Activated CD4-positive, alpha-beta T cell treated with anti-CD3 and anti-CD28 coated beads, Interleukin-2, amount 50 U/mL, for 1 hour (primary cell): ENCODE measurements around the gene PPDPF.
A peak's percentile ranks its signal among the peaks of the same experiment; 100 is the strongest.
"Not testable (repeated sequence)": the region's sequence is repeated elsewhere in the genome, so short reads cannot be mapped to it uniquely, and the experiment has no call there.

Source experiments
- DNase-seq: peaks from one replicate; pipeline ENCODE4 v3.0.0-alpha.2; 2020

The PPDPF gene, protein sequence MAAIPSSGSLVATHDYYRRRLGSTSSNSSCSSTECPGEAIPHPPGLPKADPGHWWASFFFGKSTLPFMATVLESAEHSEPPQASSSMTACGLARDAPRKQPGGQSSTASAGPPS

DNA sequence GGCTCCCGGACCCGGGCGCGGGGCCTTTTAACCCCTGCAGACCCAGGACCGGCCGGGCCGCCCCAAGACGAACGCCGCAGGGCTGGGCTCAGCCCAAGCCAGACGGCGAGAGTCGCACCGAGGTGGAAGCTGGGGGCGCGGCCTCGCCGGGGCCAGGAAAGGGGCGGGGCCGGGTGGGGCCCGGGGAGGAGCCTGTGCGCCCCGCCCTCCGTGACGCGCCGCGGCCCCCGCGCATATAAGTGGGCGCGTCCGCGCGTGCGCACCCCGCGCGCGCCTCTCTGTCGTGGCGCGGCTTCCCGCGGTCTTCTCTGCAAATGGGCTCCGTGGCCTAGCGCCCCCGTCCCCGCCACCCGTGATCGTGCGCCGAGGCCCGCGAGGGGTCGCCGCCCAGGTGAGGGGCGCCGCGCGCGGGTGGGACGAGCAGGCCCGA lies at the start of gene PPDPF:
PPDPF (plus strand) TSS at position 262 of the 430 bp plus-strand sequence. CDS start 544 bp downstream, outside the sequence.
- DNase-seq: peak; percentile 84

DNA sequence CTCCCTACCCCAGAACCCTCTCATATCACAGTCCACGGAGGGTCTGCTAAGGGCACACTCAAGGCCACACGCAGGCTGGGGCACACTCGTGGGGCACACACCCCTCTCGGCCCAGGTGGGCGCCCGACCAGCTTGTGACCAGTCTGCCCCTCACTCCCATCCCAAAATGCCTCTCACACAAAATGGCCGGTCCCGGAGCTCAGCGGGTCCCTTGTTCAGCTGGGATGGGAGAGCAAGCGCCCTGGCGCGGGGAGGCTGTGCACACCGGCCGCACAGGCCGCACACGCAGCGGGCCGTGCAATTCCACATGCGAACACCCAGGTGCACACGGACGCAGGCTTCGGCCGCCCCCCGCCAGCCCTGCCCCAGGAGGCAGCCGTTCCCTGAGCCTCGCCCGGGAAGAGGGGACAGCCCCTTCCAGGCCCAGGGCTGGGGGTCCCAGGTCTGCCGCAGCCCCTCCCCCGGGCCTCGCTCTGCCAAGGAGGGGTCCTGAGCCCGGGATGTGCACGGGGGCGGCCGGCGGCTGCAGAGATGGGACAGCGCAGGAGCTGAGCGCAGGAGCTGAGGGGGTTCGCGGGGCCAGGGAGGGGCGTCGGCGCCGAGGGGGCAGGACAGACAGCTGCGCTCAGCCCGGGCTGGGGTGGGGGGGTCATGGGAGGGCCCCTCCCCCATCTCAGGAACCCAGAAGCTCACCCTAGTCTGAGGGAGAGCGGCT lies 49.4 kb upstream of the PPDPF start:
- DNase-seq: no peak

DNA sequence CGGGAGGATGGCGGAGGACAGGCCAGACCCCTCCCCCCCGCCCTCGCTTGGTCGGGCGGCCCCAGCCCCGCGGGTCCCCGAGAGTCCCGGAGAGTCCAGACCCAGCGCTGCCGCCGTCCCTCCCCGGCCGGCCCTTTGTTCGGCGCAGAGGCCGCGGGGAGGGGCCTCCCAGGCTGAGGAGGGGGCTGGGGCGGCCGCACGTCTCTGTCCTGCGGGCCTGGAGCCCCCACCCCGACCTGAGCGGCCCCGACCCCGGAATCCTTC lies 48.9 kb upstream of the PPDPF start:
- no peak for DNase-seq

DNA sequence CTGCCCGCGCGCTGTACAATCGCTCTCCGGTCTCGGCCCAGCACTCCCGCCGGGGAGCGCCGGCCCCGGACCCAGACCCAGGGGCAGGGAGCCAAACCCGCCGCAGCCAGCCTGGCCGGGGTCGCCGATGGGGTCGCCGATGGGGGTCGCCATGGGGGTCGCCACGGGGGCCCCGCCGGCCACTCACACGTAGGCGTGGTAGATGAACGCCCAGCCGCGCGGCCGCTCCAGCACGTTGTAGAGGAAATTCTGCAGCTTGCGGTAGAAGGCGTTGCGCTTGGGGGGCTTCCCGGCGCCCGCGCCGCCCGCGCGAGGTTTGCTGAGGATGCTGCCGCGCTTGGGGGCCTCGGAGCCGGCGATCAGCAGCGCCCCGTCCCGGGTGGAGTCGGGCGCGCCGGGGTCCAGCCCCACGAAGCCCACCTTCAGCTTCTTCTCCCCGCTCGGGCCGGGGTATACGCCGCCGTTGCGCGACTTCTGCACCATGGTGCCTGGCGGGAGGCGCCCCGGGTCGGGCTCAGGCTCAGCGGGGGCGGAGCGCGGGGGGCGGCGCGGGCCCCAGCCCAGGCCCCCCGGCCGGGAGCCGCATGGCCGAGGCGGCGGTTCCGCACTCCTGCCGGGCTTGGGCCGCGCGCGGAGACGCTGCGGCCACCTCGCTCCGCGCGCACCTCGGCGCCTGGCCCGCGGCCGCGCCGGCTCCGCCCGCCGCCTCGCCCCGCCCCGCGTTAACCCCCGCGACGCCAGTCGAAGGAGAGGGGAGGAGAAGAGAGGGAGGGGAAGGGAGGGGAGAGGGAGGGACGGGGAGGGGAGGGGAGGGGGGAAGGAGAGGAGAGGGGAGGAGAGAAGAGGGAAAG lies 48.4 kb upstream of the PPDPF start, which contains the start of gene KCNQ2:
KCNQ2 (minus strand) TSS at position 675 of the 851 bp plus-strand sequence; CDS start at position 483, 192 bp downstream.
- no peak for DNase-seq

DNA sequence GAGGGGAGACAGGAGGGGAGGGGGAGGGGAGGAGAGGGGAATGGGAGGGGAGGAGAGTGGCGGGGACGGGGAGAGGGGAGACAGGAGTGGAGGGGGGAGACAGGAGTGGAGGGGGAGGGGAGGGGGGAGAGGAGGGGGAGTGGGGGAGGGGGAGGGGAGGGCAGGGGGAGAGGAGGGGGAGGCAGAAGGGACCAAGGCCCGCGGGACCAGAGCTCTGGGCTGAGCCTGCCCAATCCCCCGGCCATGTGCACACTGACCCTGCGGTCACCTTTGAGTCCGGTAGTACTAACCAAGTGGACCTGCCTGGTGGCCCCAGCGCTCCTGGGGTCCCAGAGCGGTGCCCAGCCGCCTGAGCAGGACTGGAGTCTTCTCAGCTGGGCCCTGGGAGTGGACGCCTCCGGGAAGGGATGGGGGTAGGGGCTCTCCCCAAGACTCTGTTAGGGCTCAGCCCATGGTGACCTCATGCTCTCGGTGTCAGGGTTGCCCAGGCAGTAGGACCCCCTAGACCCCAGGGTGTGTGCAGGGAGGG lies 47.6 kb upstream of the PPDPF start:
- DNase-seq: no peak

DNA sequence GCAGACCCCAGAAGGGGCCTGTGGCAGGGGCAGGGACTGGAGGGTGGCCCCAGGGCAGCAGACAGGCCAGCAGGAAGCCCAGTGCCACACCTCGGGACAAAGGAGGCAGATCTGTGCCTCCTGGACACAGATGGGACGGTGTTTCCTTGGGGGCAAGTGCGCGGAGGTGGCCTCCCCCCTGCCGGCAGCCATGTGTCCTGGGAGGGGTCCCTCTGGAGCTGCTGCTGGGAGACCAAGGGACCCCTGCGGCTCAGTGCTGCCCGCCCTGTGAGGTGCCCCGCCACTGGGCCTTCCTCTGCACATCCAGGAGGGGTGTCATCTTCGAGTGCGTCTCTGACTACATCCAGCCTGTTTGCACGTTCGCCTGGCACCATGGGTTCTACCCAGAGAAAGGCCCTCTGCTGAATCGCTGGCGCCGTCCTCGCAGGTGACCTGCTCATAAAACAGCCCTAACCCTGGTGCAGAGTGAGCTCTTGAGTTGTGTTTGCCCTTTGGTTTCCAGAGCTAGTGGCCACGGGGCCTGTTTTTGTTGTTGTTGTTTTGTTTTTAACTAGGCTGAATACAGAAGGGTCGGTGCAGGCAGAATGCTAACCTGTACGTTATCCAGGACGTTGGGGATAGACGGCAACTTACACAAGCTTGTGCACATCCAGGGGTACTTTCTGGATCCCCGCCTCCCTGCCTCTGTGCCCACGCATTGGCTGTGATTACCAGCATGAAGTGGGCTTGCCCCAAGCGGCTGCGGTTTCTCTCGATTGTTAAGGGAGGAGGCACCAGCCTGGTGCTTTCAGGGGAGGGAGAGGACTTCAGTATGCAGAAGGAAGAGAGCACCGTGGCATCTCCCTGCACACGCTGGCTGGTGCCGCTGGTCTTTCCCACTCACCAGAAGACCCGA lies 46.8 kb upstream of the PPDPF start:
- DNase-seq: no peak

DNA sequence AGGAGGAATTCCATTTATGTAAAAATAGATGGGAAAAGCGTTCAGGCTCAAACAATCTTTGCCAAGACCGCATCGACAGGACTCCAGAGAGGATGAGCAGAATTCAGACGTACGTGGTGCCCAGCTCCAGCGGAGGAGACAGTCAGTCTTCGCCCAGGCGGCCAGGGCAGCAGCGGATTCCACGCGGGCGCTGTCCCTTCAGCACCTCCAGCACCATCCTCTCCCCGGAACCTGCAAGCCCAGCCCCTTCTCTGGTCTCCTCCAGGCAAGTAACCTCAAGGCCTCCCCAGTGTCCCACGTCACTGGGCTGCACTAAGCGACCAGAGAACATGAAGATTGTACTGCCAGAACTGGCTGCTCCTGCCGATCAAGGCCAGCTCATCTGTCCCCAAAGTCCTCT lies 45.4 kb upstream of the PPDPF start:
- DNase-seq: no peak

DNA sequence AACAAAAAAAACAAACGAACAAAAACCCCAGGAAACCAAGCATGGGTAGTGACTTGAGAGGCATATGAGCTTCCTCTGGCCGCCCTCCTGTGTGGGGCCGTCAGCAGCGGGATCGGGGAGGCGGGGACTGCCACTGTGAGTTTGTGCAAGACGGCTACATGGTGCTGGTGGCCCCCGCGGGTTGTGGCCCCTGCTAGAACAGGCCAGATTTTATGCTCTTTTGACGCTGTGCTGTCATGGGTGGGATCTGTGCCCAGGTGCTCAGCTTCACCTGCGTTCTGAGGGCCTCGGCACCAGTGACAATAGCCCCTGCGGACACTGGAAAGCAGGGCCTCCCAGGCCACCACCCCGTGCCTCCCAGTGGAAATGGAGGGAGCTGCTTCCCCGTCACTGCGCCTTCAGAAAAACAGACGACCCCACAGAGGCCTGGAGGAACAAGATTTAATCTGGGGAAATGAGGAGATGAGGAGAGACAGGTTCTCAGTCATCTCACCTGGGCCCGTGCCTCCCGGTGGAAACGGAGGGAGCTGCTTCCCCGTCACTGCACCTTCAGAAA lies 43.4 kb upstream of the PPDPF start:
- no peak for DNase-seq

DNA sequence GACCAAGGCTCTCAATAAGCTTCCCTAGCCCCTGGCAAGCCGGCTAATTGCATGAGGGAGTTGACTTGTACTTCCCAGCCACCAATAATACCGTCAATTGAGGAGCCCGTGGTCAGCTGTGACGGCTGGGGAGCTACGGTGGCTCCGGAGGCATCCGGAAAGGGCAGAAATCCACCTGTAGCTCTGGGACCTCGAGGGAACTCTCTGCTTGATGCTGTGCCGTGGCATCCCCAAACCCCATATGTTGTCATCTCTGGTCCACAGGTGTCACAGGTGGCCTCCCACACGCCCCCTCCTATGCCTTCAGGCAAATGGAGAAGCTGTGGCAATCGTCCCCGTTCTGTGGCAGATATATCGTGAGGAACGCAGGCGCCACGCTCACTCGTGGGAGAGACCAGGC lies 42.6 kb upstream of the PPDPF start:
- no peak for DNase-seq

DNA sequence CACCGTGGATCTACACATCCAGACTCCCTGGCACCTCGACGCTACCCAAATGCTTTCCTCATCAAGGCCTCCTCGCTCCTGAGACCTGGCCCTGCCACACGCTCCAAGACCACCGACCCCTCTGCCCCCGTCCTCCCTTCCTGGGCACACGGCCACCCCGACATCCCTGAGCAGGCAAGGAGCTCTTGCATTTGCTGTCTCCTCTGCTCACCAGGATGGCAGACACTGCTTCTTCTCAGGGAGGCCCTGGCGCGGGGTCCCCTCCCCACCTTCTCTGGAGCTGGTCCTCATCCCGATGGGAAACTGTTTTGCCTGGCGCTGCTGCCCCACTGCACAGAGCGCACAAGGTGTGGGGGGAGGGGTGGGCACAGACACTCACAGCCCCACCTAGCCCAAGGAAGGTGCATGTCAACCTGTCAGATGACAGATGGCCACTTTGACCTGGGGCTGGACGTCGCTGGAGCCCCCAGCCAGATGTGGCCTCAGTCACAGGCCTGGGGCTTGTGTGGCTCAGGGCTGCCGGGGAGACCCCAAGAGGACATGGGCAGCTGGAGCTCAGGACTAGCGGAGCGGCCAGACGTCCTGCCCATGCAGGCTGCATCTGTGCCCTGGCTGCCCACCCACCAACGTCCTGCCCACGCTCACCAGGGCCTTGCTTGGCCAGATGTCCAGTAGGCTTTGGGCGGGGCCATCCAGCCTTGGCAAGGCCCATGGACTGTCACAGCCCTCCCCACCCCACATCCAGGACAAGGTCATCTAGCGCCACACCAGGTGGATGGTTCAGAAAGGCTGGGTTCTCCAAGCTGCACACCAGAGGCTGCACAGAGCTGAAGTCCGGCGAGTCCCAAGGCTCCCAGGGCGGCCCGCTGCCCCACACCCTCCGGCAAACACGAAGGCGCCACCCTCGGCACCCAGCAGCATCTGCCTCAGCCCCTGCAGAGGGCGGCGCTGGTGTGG lies 41.9 kb upstream of the PPDPF start:
- DNase-seq: no peak

DNA sequence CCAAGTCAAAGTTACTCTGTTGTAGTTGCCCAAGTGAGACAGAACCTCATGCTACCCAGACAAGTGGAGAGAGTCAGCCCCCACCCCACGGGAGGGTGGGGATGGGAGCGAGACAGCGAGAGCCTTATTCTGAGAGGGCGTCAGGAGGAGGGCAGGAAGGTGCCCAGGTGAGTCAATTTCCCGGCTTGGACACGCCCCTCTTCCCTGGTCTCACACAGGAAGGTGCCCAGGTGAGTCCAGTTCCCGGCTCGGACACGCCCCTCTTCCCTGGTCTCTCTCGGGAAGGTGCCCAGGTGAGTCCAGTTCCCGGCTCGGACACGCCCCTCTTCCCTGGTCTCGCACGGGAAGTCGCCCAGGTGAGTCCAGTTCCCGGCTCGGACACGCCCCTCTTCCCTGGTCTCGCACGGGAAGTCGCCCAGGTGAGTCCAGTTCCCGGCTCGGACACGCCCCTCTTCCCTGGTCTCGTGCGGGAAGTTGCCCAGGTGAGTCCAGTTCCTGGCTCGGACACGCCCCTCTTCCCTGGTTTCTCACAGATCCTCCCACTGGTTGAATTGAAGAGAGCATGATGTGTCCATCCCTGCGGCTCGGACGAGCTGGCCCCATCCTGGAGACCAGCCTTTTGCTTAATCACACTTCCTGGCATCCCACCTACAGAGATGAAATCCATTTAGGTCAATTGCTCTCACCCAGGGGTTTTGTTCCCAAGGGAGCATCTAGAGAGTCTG lies 40.7 kb upstream of the PPDPF start:
- not testable (repeated sequence) for DNase-seq

DNA sequence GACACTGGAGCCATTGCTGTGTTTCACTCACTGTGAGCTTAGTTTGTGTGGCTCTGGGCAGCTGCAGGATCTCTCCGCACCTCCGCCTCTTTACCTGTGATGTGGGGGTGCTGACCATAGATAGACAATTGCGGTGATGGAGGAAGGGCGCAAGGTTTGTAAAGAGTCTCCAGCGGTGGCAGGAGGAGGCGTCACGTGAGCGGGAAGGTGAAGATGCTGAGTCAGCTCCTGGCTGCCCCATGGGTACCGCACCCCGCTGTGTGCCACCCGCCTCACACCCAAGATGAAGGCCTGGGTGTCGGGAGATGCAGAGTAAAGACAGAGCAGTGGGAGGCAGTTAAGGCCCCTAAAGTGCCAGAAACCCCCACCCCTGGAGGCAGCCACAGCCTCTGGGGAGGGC lies 39.1 kb upstream of the PPDPF start:
- no peak for DNase-seq

DNA sequence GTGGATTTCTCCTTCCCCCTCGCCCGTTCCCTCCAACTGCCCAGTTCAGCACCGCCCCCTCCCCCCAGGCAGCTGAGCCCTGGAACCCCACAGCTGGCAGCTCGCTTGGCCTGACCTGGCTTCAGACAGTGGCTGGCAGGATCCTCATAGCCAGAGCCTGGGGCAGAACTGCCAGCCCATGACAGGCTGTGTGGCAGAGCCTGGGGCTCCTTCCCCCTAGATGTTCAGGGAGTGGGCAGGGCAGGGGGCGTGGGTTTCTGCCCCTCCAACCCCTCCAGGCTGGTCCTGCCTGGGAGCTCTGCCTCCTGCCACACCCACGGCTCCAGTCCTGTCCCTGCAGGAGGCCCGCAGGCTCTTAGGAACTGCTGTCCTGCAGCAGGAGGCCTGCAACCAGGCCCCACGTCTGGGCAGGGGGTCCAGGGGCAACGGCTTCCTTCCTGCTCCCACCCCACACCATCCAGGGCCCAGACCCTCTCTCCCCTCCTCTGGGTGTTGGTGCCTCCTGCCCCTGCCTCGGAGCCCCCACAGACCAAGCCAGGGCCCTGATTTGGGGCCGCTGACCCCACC lies 38.5 kb upstream of the PPDPF start:
- no peak for DNase-seq

DNA sequence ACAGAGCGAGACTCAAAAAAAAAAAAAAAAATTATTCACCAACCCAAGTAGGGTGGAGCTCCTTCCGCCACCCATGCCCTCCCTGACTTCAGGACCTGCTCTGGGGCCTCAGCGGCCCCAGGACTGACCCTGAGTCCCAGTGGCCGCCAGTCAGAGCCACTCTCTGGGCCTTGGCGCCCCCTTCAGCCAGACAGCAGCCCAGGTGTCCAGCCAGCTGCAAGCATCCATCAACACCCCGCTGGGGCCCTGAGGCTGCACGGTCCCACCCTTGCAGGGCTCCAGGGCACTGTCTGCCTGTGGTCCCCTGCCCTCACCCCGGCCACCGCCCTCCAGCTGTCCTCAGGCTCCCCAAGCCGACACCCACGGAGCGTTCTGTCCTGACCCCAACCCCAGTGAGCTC lies 36.7 kb upstream of the PPDPF start:
- no peak for DNase-seq

DNA sequence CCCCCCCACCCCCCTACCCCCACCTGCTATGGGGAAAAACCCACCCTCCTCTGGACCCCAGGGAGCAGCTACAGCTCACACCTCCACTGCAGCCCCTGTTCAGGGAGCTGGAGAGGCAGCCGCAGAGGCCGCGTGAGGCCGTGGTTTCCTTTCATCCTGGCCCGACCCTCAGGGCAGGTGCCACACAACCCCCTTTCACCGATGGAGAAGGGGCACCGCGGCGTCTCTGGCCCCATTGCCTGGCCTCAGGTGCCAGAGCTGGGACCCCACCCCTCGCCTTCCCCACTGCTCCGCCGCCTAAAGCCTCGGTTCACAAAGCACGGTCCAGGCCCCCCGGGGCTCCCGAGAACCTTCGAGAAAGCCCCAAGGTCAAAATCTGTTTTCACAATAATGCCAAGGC lies 36.3 kb upstream of the PPDPF start:
- DNase-seq: no peak

DNA sequence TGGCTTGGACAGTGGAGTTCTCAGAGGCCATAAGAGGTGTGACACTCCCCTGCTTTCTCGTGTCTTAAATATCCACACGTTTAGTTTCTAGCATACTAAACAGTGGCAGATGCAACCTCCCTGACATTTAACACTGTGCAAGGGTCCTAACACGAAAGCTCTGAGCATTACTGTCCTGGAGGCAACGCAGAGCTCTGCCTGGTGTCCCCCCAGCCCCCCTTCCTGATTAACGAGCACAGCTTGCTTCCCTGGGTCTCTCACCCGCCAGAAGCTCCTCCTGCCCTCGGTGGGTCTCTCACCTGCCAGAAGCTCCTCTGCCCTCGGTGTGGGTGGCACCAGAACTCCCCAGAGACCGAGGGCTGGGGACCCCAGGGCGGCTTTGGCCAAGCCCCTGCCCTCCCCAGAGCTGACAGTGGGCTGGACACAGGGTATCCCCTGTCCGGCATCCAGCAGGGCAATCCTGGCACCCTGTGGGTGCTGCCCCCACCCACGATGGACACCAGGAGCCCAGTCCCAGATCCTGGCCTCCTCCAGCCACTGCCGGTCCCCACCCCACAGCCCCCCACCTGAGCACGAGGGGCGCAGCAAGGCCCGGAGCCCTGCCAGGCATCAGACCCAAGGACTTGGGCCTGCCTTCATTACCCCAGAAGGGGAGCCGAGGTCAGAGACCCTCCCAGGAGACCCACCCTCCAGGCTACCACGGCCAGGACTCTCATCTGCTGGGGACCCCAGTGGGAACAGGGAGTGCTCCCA lies 35.7 kb upstream of the PPDPF start:
- DNase-seq: no peak

DNA sequence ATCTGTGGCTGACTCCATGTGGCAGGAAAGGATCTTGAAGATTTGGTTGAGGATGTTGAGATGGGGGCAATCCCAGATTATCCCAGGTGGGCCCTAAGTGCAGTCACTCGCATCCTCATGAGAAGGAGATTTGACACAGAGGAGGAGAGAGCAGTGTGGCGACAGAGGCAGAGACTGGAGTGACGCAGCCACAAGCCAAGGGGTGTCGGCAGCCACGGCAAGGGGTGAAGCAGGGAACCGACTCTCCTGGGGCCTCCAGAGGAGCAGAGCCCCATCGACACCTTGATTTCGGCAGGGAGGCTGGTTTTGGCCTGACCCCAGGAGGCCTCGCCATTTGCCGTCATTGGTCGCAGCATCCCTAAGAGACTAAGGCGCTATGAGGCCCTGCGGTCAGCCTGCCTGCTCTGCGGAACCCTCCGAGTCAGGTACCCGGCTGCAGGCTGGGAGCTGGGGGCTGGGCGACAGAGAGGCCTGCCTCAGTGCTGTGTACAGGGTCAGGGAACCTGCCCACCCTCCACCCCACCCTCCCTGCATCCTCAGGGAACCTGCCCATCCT lies 34.2 kb upstream of the PPDPF start:
- DNase-seq: no peak

DNA sequence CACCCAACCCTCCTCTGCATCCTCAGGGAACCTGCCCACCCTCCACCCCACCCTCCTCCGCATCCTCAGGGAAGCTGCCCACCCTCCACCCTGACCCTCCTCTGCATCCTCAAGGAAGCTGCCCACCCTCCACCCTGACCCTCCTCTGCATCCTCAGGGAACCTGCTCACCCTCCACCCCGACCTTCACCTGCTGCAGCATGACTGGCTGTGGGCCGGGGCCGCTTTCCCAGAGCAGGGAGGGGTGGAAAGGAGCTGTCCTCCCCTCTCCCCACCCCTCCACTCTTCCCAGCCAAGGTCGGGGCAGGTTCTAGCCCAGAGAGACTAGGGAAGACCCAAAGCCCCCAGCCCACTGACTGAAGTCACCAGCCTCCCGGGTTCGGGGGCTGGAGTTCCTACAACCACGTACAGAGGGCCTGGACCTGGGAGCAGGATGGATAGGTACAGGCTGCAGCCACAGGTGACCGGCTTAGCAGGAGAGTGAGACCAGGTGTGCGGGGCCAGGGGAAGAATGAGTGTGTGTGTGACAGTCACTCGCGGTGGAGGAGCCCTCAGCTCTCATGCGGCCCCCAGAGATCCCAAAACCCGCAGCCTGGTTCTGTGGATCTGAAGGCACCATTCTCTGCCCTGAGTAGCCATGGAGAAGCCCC lies 33.3 kb upstream of the PPDPF start:
- no peak for DNase-seq
